Measurements from ENCODE around the gene LHFPL4. TPM values are rescaled to one million over a fixed set of nuclear protein-coding genes. Genes with fewer than 3 reads are reported as not detected.

Gene LHFPL4
- total RNA-seq, 1 experiment from 2014 or later: not detected

GRCh38 chr3:9474482-9474881 lies 79.1 kb downstream of the LHFPL4 start:
- ChIA-PET POLR2A (ENCODE audit: low non-redundant PET) (no interaction called here), CTCF (no interaction called here)
- H3K4me3 ChIP-seq (ENCODE audit: low read depth, low read length, poor library complexity, severe bottlenecking): no peak overlapping the region
- intact Hi-C loops (cut with micrococcal nuclease; ENCODE audit: unreplicated experiment): no loop called here
- no TSS peak for BruUV-seq (replicated peaks)
- DNase-seq (ENCODE audit: low spot score): no peak
- H3K27ac ChIP-seq (ENCODE audit: low read depth, low read length, poor library complexity, severe bottlenecking): no peak overlapping the region
- no peaks in the 10 kb centered on the region for H3K27me3 ChIP-seq (replicated peaks; ENCODE audit: insufficient read depth, low read depth, low read length, poor library complexity)
- no peaks in the 10 kb centered on the region for H3K9me3 ChIP-seq (ENCODE audit: low read depth, low read length, poor library complexity, severe bottlenecking)
- TF ChIP-seq CTCF (conservative IDR thresholded peaks at IDR 0.05; ENCODE audit: low read depth, low read length) (no peak), EZH2 (IDR thresholded peaks at IDR 0.05; ENCODE audit: borderline replicate concordance, low read depth, low read length, poor library complexity, severe bottlenecking) (no peak)
- H3K36me3 ChIP-seq (ENCODE audit: insufficient read depth, low read length, poor library complexity, severe bottlenecking): peaks cover 93% of the 10 kb centered on the region
- no peaks in the 10 kb centered on the region for H3K4me1 ChIP-seq (ENCODE audit: insufficient read depth, low read length, poor library complexity, severe bottlenecking)

GRCh38 chr3:9473496-9474065 lies 80.0 kb downstream of the LHFPL4 start:
- H3K4me3 ChIP-seq (ENCODE audit: low read depth, low read length, poor library complexity, severe bottlenecking): no peak overlapping the region
- no peak overlapping the region for H3K27ac ChIP-seq (ENCODE audit: low read depth, low read length, poor library complexity, severe bottlenecking)
- DNase-seq (ENCODE audit: low spot score): no peak
- TF ChIP-seq CTCF (conservative IDR thresholded peaks at IDR 0.05; ENCODE audit: low read depth, low read length) (no peak), EZH2 (IDR thresholded peaks at IDR 0.05; ENCODE audit: borderline replicate concordance, low read depth, low read length, poor library complexity, severe bottlenecking) (no peak)
- H3K4me1 ChIP-seq (ENCODE audit: insufficient read depth, low read length, poor library complexity, severe bottlenecking): no peaks in the 10 kb centered on the region
- intact Hi-C loops (cut with micrococcal nuclease; ENCODE audit: unreplicated experiment): no loop called here
- H3K27me3 ChIP-seq (replicated peaks; ENCODE audit: insufficient read depth, low read depth, low read length, poor library complexity): no peaks in the 10 kb centered on the region
- peaks cover 92% of the 10 kb centered on the region for H3K36me3 ChIP-seq (ENCODE audit: insufficient read depth, low read length, poor library complexity, severe bottlenecking)
- POLR2A ChIA-PET (ENCODE audit: low non-redundant PET): no interaction called here
- H3K9me3 ChIP-seq (ENCODE audit: low read depth, low read length, poor library complexity, severe bottlenecking): no peaks in the 10 kb centered on the region
- CTCF ChIA-PET: no interaction called here
- no TSS peak for BruUV-seq (replicated peaks)

GRCh38 chr3:9469986-9470385 lies 83.6 kb downstream of the LHFPL4 start:
- TF ChIP-seq EZH2 (IDR thresholded peaks at IDR 0.05; ENCODE audit: borderline replicate concordance, low read depth, low read length, poor library complexity, severe bottlenecking) (no peak), CTCF (conservative IDR thresholded peaks at IDR 0.05; ENCODE audit: low read depth, low read length) (no peak)
- Histone ChIP-seq H3K4me1 (ENCODE audit: insufficient read depth, low read length, poor library complexity, severe bottlenecking) (no peaks in the 10 kb centered on the region), H3K4me3 (ENCODE audit: low read depth, low read length, poor library complexity, severe bottlenecking) (no peak overlapping the region), H3K27ac (ENCODE audit: low read depth, low read length, poor library complexity, severe bottlenecking) (no peak overlapping the region), H3K27me3 (replicated peaks; ENCODE audit: insufficient read depth, low read depth, low read length, poor library complexity) (no peaks in the 10 kb centered on the region), H3K36me3 (ENCODE audit: insufficient read depth, low read length, poor library complexity, severe bottlenecking) (peaks cover 99% of the 10 kb centered on the region), H3K9me3 (ENCODE audit: low read depth, low read length, poor library complexity, severe bottlenecking) (no peaks in the 10 kb centered on the region)
- ChIA-PET CTCF (no interaction called here), POLR2A (ENCODE audit: low non-redundant PET) (no interaction called here)
- no peak for DNase-seq (ENCODE audit: low spot score)
- intact Hi-C loops (cut with micrococcal nuclease; ENCODE audit: unreplicated experiment): no loop called here
- no TSS peak for BruUV-seq (replicated peaks)

All from A673 (cell line).